ENCODE data around the gene LMNA.

LMNA gene

DNA sequence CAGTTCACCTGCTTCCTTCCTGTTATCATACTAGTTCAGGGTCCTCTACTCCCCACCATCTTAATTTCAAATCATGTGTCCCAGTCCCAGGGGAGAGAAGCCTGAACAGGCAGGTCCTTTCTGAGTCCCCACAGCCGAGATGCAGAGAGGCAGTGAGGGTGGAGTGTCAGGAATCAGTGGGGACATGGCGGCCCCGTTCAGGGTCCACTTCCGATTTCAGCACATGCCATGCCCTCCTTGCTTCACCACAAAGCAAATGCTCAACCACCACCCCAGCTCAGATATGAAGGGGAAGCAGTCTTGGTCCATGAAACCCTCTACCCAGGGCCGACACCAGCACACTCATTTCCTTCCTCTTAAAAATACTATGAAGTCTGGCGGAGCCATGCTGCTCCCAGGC, 33.7 kb downstream of the LMNA start:
- no peak overlapping the region for H2AK5ac ChIP-seq (ENCODE audit: low read length)

DNA sequence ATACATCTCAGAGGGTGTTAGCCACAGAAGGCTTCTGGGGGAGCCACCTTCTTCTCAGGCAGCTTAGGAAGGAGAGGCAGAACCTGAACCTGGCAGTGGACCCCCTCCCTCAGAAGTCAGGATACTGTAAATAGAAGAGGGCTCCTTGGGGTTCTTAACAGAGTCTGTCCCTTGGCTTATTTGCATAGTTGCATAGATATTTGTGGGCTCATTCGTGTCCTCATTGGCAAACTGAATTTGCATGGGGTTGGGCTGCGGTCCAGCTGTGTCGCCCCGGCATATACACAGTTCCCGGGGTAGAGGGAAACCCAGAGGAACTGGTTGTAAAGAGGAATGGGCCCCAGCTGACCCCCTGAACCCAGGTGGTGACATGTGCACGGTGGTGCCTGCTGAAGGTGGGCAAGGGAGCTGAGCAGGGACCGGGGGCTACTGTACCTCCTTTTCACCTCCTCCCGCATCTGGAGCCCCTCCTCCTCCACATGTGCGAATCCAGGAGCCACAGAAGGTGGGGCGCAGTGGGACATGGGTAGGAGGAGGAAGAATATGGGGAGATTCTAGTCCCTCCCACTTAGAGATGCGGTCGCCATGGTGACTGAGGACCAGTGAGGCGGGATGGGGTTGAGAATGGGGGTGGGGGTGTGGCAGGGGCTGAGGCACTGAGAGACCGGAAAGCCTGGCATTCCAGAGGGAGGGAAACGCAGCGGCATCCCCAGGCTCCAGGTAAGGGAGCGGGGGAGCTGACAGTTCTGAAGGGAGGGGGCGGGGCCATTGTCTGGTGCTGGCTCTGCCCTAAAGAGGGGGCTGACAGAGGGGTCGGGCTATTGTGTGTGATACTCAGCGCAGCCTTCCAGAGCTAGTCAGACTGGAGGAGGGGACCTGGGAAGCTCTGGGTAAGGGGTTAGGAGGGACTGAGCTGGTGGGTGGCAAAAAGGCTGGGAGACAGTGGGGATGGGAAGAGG, 35.1 kb downstream of the LMNA start:
- Histone ChIP-seq H4K5ac (ENCODE audit: low read length) (no peak overlapping the region), H2AK5ac (ENCODE audit: low read length) (peak overlapping the region; percentile 91), H2BK5ac (ENCODE audit: low read length) (peak overlapping the region; percentile 31), H3K27ac (ENCODE audit: low read depth, low read length) (no peak overlapping the region), H3K4me3 (ENCODE audit: low read length) (no peak overlapping the region), H3K18ac (ENCODE audit: low read length) (no peak overlapping the region), H3K4me1 (ENCODE audit: control insufficient read depth, low read depth, low read length) (peaks cover 18% of the 10 kb centered on the region), H3K79me1 (ENCODE audit: low read length) (no peaks in the 10 kb centered on the region), H2BK120ac (ENCODE audit: low read depth, low read length) (no peak overlapping the region), H2BK15ac (replicated peaks; ENCODE audit: low read depth) (no peak overlapping the region), H3K9ac (ENCODE audit: low read length) (peak overlapping the region; percentile 52), H4K8ac (ENCODE audit: low read depth, low read length) (no peak overlapping the region), H3K36me3 (ENCODE audit: control insufficient read depth, insufficient read depth, low read length) (no peaks in the 10 kb centered on the region), H3K27me3 (ENCODE audit: insufficient read depth, low read length, poor library complexity) (no peaks in the 10 kb centered on the region), H3K79me2 (ENCODE audit: control insufficient read depth, insufficient read depth, low read length) (no peaks in the 10 kb centered on the region), H3K23ac (ENCODE audit: low read length) (no peak overlapping the region), H3K56ac (ENCODE audit: low read length) (peak overlapping the region; percentile 83), H3K4me2 (ENCODE audit: low read length) (peak overlapping the region; percentile 25), H3K4ac (ENCODE audit: low read depth, low read length) (no peak overlapping the region)
- peak; percentile 94 for DNase-seq
- no CpG with 5 or more reads among the region's 20 CpGs for WGBS (ENCODE audit: extremely low coverage, insufficient coverage, low lambda C conversion rate)

More for the DNA sequence above, 33.7 kb downstream of the LMNA start:
- Histone ChIP-seq H4K5ac (ENCODE audit: low read length) (no peak overlapping the region), H3K9ac (ENCODE audit: low read length) (no peak overlapping the region), H4K8ac (ENCODE audit: low read depth, low read length) (no peak overlapping the region), H3K36me3 (ENCODE audit: control insufficient read depth, insufficient read depth, low read length) (no peaks in the 10 kb centered on the region), H3K4me1 (ENCODE audit: control insufficient read depth, low read depth, low read length) (peaks cover 18% of the 10 kb centered on the region), H3K18ac (ENCODE audit: low read length) (no peak overlapping the region), H3K27ac (ENCODE audit: low read depth, low read length) (no peak overlapping the region), H3K27me3 (ENCODE audit: insufficient read depth, low read length, poor library complexity) (no peaks in the 10 kb centered on the region), H3K4me3 (ENCODE audit: low read length) (no peak overlapping the region), H3K23ac (ENCODE audit: low read length) (no peak overlapping the region), H3K4me2 (ENCODE audit: low read length) (no peak overlapping the region), H2BK5ac (ENCODE audit: low read length) (no peak overlapping the region), H3K79me2 (ENCODE audit: control insufficient read depth, insufficient read depth, low read length) (no peaks in the 10 kb centered on the region), H3K79me1 (ENCODE audit: low read length) (no peaks in the 10 kb centered on the region), H3K4ac (ENCODE audit: low read depth, low read length) (no peak overlapping the region), H2BK15ac (replicated peaks; ENCODE audit: low read depth) (no peak overlapping the region), H2BK120ac (ENCODE audit: low read depth, low read length) (no peak overlapping the region), H3K56ac (ENCODE audit: low read length) (no peak overlapping the region)
- no CpG with 5 or more reads among the region's 6 CpGs for WGBS (ENCODE audit: extremely low coverage, insufficient coverage, low lambda C conversion rate)
- no peak for DNase-seq

- Histone ChIP-seq H2AK5ac (ENCODE audit: low read length) (peak overlapping the region; percentile 91), H2BK15ac (replicated peaks; ENCODE audit: low read depth) (no peak overlapping the region), H2BK120ac (ENCODE audit: low read depth, low read length) (no peak overlapping the region), H3K79me2 (ENCODE audit: control insufficient read depth, insufficient read depth, low read length) (no peaks in the 10 kb centered on the region), H3K9ac (ENCODE audit: low read length) (peak overlapping the region; percentile 52), H2BK5ac (ENCODE audit: low read length) (peak overlapping the region; percentile 31), H3K4me1 (ENCODE audit: control insufficient read depth, low read depth, low read length) (peaks cover 18% of the 10 kb centered on the region), H4K5ac (ENCODE audit: low read length) (no peak overlapping the region), H3K27me3 (ENCODE audit: insufficient read depth, low read length, poor library complexity) (no peaks in the 10 kb centered on the region), H3K79me1 (ENCODE audit: low read length) (no peaks in the 10 kb centered on the region), H3K27ac (ENCODE audit: low read depth, low read length) (no peak overlapping the region), H3K4me2 (ENCODE audit: low read length) (peak overlapping the region; percentile 25), H3K4ac (ENCODE audit: low read depth, low read length) (no peak overlapping the region), H3K18ac (ENCODE audit: low read length) (no peak overlapping the region), H3K23ac (ENCODE audit: low read length) (no peak overlapping the region), H3K36me3 (ENCODE audit: control insufficient read depth, insufficient read depth, low read length) (no peaks in the 10 kb centered on the region), H3K56ac (ENCODE audit: low read length) (peak overlapping the region; percentile 83), H4K8ac (ENCODE audit: low read depth, low read length) (no peak overlapping the region), H3K4me3 (ENCODE audit: low read length) (no peak overlapping the region)
- DNase-seq, result no peak
- no CpG with 5 or more reads among the region's 10 CpGs for WGBS (ENCODE audit: extremely low coverage, insufficient coverage, low lambda C conversion rate)
These were observed 36.0 kb downstream of the LMNA start for GRCh38 chr1:156150333-156151011.

DNA sequence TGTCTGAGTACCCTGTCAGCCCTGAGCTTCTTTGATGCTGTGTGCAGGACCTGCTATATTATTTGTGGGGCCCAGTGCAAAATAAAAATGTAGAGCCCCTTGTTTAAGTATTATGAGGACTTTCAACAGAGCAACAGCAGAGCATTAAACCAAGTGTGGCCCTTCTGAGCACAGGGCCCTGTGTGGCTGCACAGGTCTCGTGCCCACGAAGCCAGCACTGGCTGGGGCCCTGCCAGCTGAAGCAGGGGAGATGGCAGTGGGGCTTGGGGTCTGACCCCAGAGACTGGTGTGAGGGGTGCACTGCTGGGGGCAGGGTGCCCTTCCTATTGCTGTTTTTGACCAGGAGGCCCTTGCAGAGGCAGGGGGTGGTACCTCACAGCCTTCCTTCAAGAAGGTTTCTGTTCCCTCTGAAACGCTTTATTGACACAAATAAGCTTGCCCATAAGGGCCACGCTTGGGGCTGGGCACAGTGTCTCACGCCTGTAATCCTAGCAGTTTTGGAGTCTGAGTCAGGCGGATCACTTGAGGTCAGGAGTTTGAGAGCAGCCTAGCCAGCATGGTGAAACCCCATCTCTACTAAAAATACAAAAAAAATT, 36.7 kb downstream of the LMNA start:
- H2BK5ac ChIP-seq (ENCODE audit: low read length), result no peak overlapping the region
- H3K79me2 ChIP-seq (ENCODE audit: control insufficient read depth, insufficient read depth, low read length), result no peaks in the 10 kb centered on the region
- no peak overlapping the region for H3K4me2 ChIP-seq (ENCODE audit: low read length)
- no peak overlapping the region for H2BK120ac ChIP-seq (ENCODE audit: low read depth, low read length)
- no peak overlapping the region for H3K4me3 ChIP-seq (ENCODE audit: low read length)
- H4K5ac ChIP-seq (ENCODE audit: low read length), result no peak overlapping the region
- no peak for DNase-seq
- H3K27me3 ChIP-seq (ENCODE audit: insufficient read depth, low read length, poor library complexity), result no peaks in the 10 kb centered on the region
- H2BK15ac ChIP-seq (replicated peaks; ENCODE audit: low read depth), result no peak overlapping the region
- H2AK5ac ChIP-seq (ENCODE audit: low read length), result no peak overlapping the region
- peak overlapping the region; percentile 83 for H3K56ac ChIP-seq (ENCODE audit: low read length)
- no peak overlapping the region for H3K18ac ChIP-seq (ENCODE audit: low read length)
- WGBS (ENCODE audit: extremely low coverage, insufficient coverage, low lambda C conversion rate), result no CpG with 5 or more reads among the region's 6 CpGs
- no peak overlapping the region for H3K4ac ChIP-seq (ENCODE audit: low read depth, low read length)
- H3K9ac ChIP-seq (ENCODE audit: low read length), result peak overlapping the region; percentile 22
- H4K8ac ChIP-seq (ENCODE audit: low read depth, low read length), result no peak overlapping the region
- H3K36me3 ChIP-seq (ENCODE audit: control insufficient read depth, insufficient read depth, low read length), result no peaks in the 10 kb centered on the region
- peaks cover 18% of the 10 kb centered on the region for H3K4me1 ChIP-seq (ENCODE audit: control insufficient read depth, low read depth, low read length)
- no peak overlapping the region for H3K27ac ChIP-seq (ENCODE audit: low read depth, low read length)
- H3K23ac ChIP-seq (ENCODE audit: low read length), result no peak overlapping the region
- no peaks in the 10 kb centered on the region for H3K79me1 ChIP-seq (ENCODE audit: low read length)

DNA sequence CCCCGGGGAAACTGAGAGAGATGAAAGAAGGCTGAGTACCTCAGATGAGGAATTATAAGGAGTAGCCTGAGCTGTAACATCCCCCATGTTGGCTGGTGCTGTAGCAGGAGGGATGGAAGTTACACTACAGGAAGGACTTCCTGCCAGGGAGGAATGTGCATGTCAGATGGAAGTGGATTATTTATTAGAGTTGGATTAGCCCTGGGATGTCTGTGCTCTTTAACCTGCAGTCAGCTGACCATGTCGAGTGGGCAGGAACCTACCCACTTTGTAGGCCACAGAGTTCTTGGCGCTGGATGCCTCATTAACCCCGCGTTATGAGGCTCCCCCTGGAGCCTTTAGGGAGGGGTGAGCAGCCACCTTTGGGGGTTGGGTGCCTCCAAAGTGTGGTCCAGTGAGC, 38.1 kb downstream of the LMNA start:
- no peaks in the 10 kb centered on the region for H3K79me2 ChIP-seq (ENCODE audit: control insufficient read depth, insufficient read depth, low read length)
- no peak for DNase-seq
- no peak overlapping the region for H3K18ac ChIP-seq (ENCODE audit: low read length)
- H3K56ac ChIP-seq (ENCODE audit: low read length), result peak overlapping the region; percentile 25
- H3K23ac ChIP-seq (ENCODE audit: low read length), result no peak overlapping the region
- no peak overlapping the region for H3K4me2 ChIP-seq (ENCODE audit: low read length)
- H3K27ac ChIP-seq (ENCODE audit: low read depth, low read length), result no peak overlapping the region
- H4K5ac ChIP-seq (ENCODE audit: low read length), result no peak overlapping the region
- H3K79me1 ChIP-seq (ENCODE audit: low read length), result no peaks in the 10 kb centered on the region
- H3K27me3 ChIP-seq (ENCODE audit: insufficient read depth, low read length, poor library complexity), result no peaks in the 10 kb centered on the region
- no peak overlapping the region for H2BK15ac ChIP-seq (replicated peaks; ENCODE audit: low read depth)
- no peak overlapping the region for H2BK5ac ChIP-seq (ENCODE audit: low read length)
- H3K4me3 ChIP-seq (ENCODE audit: low read length), result no peak overlapping the region
- no CpG with 5 or more reads among the region's 5 CpGs for WGBS (ENCODE audit: extremely low coverage, insufficient coverage, low lambda C conversion rate)
- peaks cover 13% of the 10 kb centered on the region for H3K4me1 ChIP-seq (ENCODE audit: control insufficient read depth, low read depth, low read length)
- H3K36me3 ChIP-seq (ENCODE audit: control insufficient read depth, insufficient read depth, low read length), result no peaks in the 10 kb centered on the region
- H2BK120ac ChIP-seq (ENCODE audit: low read depth, low read length), result no peak overlapping the region
- no peak overlapping the region for H4K8ac ChIP-seq (ENCODE audit: low read depth, low read length)
- H3K9ac ChIP-seq (ENCODE audit: low read length), result no peak overlapping the region
- H3K4ac ChIP-seq (ENCODE audit: low read depth, low read length), result no peak overlapping the region
- peak overlapping the region; percentile 20 for H2AK5ac ChIP-seq (ENCODE audit: low read length)

Data from mesendoderm (in vitro differentiated cells).